Osteocyte (in vitro differentiated cells): ENCODE data around the gene TEX9. TPM values are rescaled to one million over a fixed set of nuclear protein-coding genes. Genes with fewer than 3 reads are reported as not detected.

Experiments used
- DNase-seq: peaks from one replicate; pipeline ENCODE4 v3.0.0; 2021; ENCODE audit warnings: mixed read lengths; ENCODE audit not compliant: unreplicated experiment; ENCODE audit errors: extremely low spot score
- H3K27ac Mint-ChIP-seq: one replicate; pipeline ENCODE4 v1.8.0; 2021; ENCODE audit warnings: mild to moderate bottlenecking, mixed read lengths; ENCODE audit not compliant: unreplicated experiment
- H3K27me3 Mint-ChIP-seq: one replicate; pipeline ENCODE4 v1.8.0; 2021; ENCODE audit warnings: mixed read lengths; ENCODE audit not compliant: unreplicated experiment
- H3K36me3 Mint-ChIP-seq: one replicate; pipeline ENCODE4 v1.8.0; 2021; ENCODE audit warnings: mixed read lengths; ENCODE audit not compliant: unreplicated experiment
- H3K4me1 Mint-ChIP-seq: one replicate; pipeline ENCODE4 v1.8.0; 2021; ENCODE audit warnings: mixed read lengths; ENCODE audit not compliant: unreplicated experiment
- H3K4me3 Mint-ChIP-seq: one replicate; pipeline ENCODE4 v1.8.0; 2021; ENCODE audit warnings: mild to moderate bottlenecking, moderate library complexity, mixed read lengths; ENCODE audit not compliant: unreplicated experiment
- H3K9me3 Mint-ChIP-seq: one replicate; pipeline ENCODE4 v1.8.0; 2021; ENCODE audit warnings: mixed read lengths; ENCODE audit not compliant: unreplicated experiment
- total RNA-seq: library from RNA; stranded (reverse); gene quantifications from 2 replicates; pipeline ENCODE4 v1.2.1, GENCODE V29; 2021
- TF ChIP-seq, protein P1 (sequence below): fragments of 200-600 bp; sonication (generic); IDR thresholded peaks from 2 replicates; pipeline ENCODE4 v1.5.0; 2021; ENCODE audit warnings: antibody characterized with exemption, mild to moderate bottlenecking, moderate library complexity

TEX9 gene
- total RNA-seq, 1 donor from 2014 or later, result 2.4 TPM

DNA sequence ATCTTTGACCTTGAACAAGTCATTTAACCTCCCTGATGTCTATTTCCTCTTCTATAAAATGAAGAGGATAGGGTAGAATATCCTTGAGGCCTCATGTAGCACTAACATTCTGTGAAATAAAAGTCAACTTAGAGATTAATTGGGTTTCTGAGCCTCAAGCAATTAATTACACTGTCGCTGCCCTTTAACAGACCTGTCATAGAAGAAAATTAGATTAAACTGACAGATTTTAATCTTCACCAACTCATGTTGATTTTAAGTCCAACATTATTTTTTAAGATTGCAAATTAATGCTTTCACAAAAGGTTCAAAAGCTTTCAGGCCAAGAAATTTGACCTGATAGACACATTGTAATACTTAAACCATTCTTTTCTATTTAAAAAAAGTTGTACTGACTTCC lies 107.8 kb downstream of the TEX9 start:
- H3K36me3 Mint-ChIP-seq, result no peaks in the 10 kb centered on the region
- peaks cover 52% of the 10 kb centered on the region for H3K27me3 Mint-ChIP-seq
- TF ChIP-seq, protein P1, sequence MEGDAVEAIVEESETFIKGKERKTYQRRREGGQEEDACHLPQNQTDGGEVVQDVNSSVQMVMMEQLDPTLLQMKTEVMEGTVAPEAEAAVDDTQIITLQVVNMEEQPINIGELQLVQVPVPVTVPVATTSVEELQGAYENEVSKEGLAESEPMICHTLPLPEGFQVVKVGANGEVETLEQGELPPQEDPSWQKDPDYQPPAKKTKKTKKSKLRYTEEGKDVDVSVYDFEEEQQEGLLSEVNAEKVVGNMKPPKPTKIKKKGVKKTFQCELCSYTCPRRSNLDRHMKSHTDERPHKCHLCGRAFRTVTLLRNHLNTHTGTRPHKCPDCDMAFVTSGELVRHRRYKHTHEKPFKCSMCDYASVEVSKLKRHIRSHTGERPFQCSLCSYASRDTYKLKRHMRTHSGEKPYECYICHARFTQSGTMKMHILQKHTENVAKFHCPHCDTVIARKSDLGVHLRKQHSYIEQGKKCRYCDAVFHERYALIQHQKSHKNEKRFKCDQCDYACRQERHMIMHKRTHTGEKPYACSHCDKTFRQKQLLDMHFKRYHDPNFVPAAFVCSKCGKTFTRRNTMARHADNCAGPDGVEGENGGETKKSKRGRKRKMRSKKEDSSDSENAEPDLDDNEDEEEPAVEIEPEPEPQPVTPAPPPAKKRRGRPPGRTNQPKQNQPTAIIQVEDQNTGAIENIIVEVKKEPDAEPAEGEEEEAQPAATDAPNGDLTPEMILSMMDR, result no peak
- H3K9me3 Mint-ChIP-seq, result peaks cover under 1% of the 10 kb centered on the region
- no peak for DNase-seq
- no peaks in the 10 kb centered on the region for H3K4me1 Mint-ChIP-seq
- H3K27ac Mint-ChIP-seq, result no peak overlapping the region
- no peak overlapping the region for H3K4me3 Mint-ChIP-seq

DNA sequence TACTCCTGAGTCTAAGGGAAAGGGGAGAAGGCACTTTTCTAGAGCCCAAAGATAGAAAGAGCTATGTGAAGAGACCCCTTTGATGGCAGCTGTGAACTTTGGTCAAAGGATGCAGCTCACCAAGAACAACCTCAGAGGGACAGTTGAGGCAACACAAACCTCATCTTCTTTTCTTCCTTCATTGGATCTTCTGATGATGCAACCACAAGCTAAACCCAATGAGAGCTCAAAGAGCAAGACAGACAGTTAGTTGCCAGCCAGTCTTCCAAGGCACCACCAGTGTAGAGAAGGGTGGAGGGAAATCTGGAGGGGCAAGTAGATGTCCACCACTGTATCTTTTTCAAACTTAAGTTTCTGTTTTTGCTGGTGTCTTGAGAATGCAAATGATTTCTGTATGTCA lies 110.1 kb downstream of the TEX9 start:
- DNase-seq, result no peak
- Mint-ChIP-seq H3K27ac (no peak overlapping the region), H3K9me3 (peaks cover 5% of the 10 kb centered on the region), H3K4me3 (no peak overlapping the region), H3K27me3 (peaks cover 46% of the 10 kb centered on the region), H3K4me1 (no peaks in the 10 kb centered on the region), H3K36me3 (no peaks in the 10 kb centered on the region)
- TF ChIP-seq, protein P1, result no peak

Other genes starting within 250 kb of the TEX9 start
- 20.2 and 21.3 TPM in 2 replicates for gene RFX7, start 121.5 kb upstream of the TEX9 start, total RNA-seq
- gene MNS1, start 99.7 kb downstream of the TEX9 start, total RNA-seq, result 2.5 and 3.4 TPM in 2 replicates